LNCAP (cell line): ENCODE measurements around the gene ATRN.
A peak's percentile ranks its signal among the peaks of the same experiment; 100 is the strongest.

Experiments used
- CTCF ChIP-seq: fragments of 450-650 bp; IDR thresholded peaks from 2 replicates; pipeline ENCODE4 v1.5.1; 2017; ENCODE audit warnings: mild to moderate bottlenecking

The ATRN gene

GRCh38 chr20:3553663-3554062, 82.8 kb downstream of the ATRN start:
- no peak for TF ChIP-seq CTCF

GRCh38 chr20:3557237-3557785, 86.5 kb downstream of the ATRN start:
- no peak for TF ChIP-seq CTCF

GRCh38 chr20:3559231-3559630, 88.4 kb downstream of the ATRN start:
- TF ChIP-seq CTCF = no peak

GRCh38 chr20:3559637-3560036, 88.8 kb downstream of the ATRN start:
- TF ChIP-seq CTCF = no peak

- TF ChIP-seq CTCF = no peak
These were observed 89.3 kb downstream of the ATRN start for GRCh38 chr20:3560162-3560561.

GRCh38 chr20:3560578-3560977, 89.8 kb downstream of the ATRN start:
- TF ChIP-seq CTCF = no peak

GRCh38 chr20:3563133-3563532, 92.3 kb downstream of the ATRN start:
- TF ChIP-seq CTCF = no peak

GRCh38 chr20:3563548-3564177, 92.8 kb downstream of the ATRN start:
- peak; percentile 86 for TF ChIP-seq CTCF
